Neural cell (in vitro differentiated cells): Measurements from ENCODE around the gene CAPN7. TPM values are rescaled to one million over a fixed set of nuclear protein-coding genes. Genes with fewer than 3 reads are reported as not detected.
A peak's percentile ranks its signal among the peaks of the same experiment; 100 is the strongest.

Source experiments
- H2AFZ ChIP-seq: fragments of 200-600, 300-800 bp; sonication (generic), shearing (Covaris generic); 2 replicates; pipeline ENCODE4 v1.6.0; 2014; ENCODE audit warnings: low read depth, mild to moderate bottlenecking, antibody characterized with exemption, low read length, moderate library complexity
- H3F3A ChIP-seq: fragments of 200-600 bp; shearing (Covaris generic); 2 replicates; pipeline ENCODE4 v1.6.1; 2016; ENCODE audit warnings: mild to moderate bottlenecking, moderate library complexity, mixed read lengths, antibody characterized with exemption, low read length; ENCODE audit not compliant: insufficient read depth, poor library complexity, severe bottlenecking
- H3K27ac ChIP-seq: fragments of 200-600, 300-800 bp; sonication (generic), shearing (Covaris generic); 2 replicates; pipeline ENCODE4 v1.5.1; 2014; ENCODE audit warnings: mild to moderate bottlenecking, low read length, moderate library complexity
- H3K27me3 ChIP-seq: fragments of 300-800, 200-600 bp; sonication (generic), shearing (Covaris generic); 2 replicates; pipeline ENCODE4 v1.6.0; 2014; ENCODE audit warnings: mild to moderate bottlenecking, low read depth, low read length, moderate library complexity; ENCODE audit not compliant: insufficient read depth
- H3K36me3 ChIP-seq: fragments of 300-800, 200-600 bp; sonication (generic), shearing (Covaris generic); 2 replicates; pipeline ENCODE4 v1.5.1; 2014; ENCODE audit warnings: mild to moderate bottlenecking, antibody characterized with exemption, low read length, moderate library complexity; ENCODE audit not compliant: insufficient read depth
- H3K4me2 ChIP-seq: fragments of 300-800, 200-600 bp; sonication (generic), shearing (Covaris generic); 2 replicates; pipeline ENCODE4 v1.6.0; 2014; ENCODE audit warnings: mild to moderate bottlenecking, low read length
- H3K4me3 ChIP-seq: fragments of 300-800, 200-600 bp; sonication (generic), shearing (Covaris generic); 2 replicates; pipeline ENCODE4 v1.5.1; 2014; ENCODE audit warnings: mild to moderate bottlenecking, low read length, moderate library complexity
- H3K79me2 ChIP-seq: fragments of 200-600 bp; shearing (Covaris generic); replicated peaks from 2 replicates; pipeline ENCODE4 v1.6.0; 2014; ENCODE audit warnings: mild to moderate bottlenecking, low read length, moderate library complexity; ENCODE audit not compliant: insufficient read depth
- H3K9ac ChIP-seq: fragments of 300-800, 200-600 bp; sonication (generic), shearing (Covaris generic); 2 replicates; pipeline ENCODE4 v1.6.1; 2016; ENCODE audit warnings: mild to moderate bottlenecking, low read length, mixed read lengths
- H3K9me2 ChIP-seq: fragments of 200-600 bp; shearing (Covaris generic); 2 replicates; pipeline ENCODE4 v1.6.1; 2016; ENCODE audit warnings: mild to moderate bottlenecking, low read length, mixed read lengths; ENCODE audit not compliant: insufficient read depth
- H3K9me3 ChIP-seq: fragments of 200-600, 300-800 bp; sonication (generic), shearing (Covaris generic); 2 replicates; pipeline ENCODE4 v1.6.1; 2016; ENCODE audit warnings: mild to moderate bottlenecking, mixed run types, low read length, moderate library complexity, mixed read lengths
- H4K20me1 ChIP-seq: fragments of 200-600 bp; shearing (Covaris generic); 2 replicates; pipeline ENCODE4 v1.6.1; 2016; ENCODE audit warnings: mild to moderate bottlenecking, mixed run types; ENCODE audit not compliant: insufficient read depth
- CTCF ChIP-seq: fragments of 450-650 bp; IDR thresholded peaks from 2 replicates; pipeline ENCODE4 v1.5.1; 2014; ENCODE audit warnings: antibody characterized with exemption, mild to moderate bottlenecking, moderate library complexity; ENCODE audit not compliant: poor library complexity, severe bottlenecking
- EP300 ChIP-seq: fragments of 450-650 bp; conservative IDR thresholded peaks from 2 replicates; pipeline ENCODE4 v1.6.1; 2014; ENCODE audit warnings: antibody characterized with exemption, mild to moderate bottlenecking, moderate library complexity; ENCODE audit not compliant: poor library complexity, severe bottlenecking
- EZH2 ChIP-seq: fragments of 200-600, 300-800 bp; shearing (Covaris generic), sonication (generic); IDR thresholded peaks from 2 replicates; pipeline ENCODE4 v1.6.1; 2014; ENCODE audit warnings: antibody characterized with exemption, low read length, borderline replicate concordance, mild to moderate bottlenecking; ENCODE audit not compliant: insufficient read depth, poor library complexity, severe bottlenecking
- MXI1 ChIP-seq: fragments of 450-650 bp; conservative IDR thresholded peaks from 2 replicates; pipeline ENCODE4 v1.6.1; 2014; ENCODE audit warnings: antibody characterized with exemption, mild to moderate bottlenecking; ENCODE audit not compliant: poor library complexity, severe bottlenecking
- POLR2AphosphoS5 ChIP-seq: IDR thresholded peaks from 2 replicates; pipeline ENCODE4 v1.6.1; 2012
- RAD21 ChIP-seq: fragments of 450-650 bp; conservative IDR thresholded peaks from 2 replicates; pipeline ENCODE4 v1.6.1; 2014; ENCODE audit warnings: antibody characterized with exemption, mild to moderate bottlenecking, moderate library complexity
- SMC3 ChIP-seq: fragments of 450-650 bp; conservative IDR thresholded peaks from 2 replicates; pipeline ENCODE4 v1.6.1; 2014; ENCODE audit warnings: antibody characterized with exemption, mild to moderate bottlenecking, moderate library complexity; ENCODE audit not compliant: poor library complexity
- TAF1 ChIP-seq: IDR thresholded peaks from 2 replicates; pipeline ENCODE4 v1.6.1; 2012; ENCODE audit warnings: low read depth
- polyA plus RNA-seq: library from polyadenylated mRNA; depleted of rRNA; stranded (reverse); fragments of >200 nt; gene quantifications from 2 replicates; pipeline ENCODE4 v1.2.3, GENCODE V29; 2014
- TF ChIP-seq, protein P1 (sequence below): IDR thresholded peaks from 2 replicates; pipeline ENCODE4 v1.6.1; 2012; ENCODE audit warnings: borderline replicate concordance

Gene CAPN7
- polyA plus RNA-seq, 1 donor from 2014 or later = 60.9 TPM

GRCh38 chr3:15267502-15267901 lies 61.5 kb downstream of the CAPN7 start:
- no peaks in the 10 kb centered on the region for H3K36me3 ChIP-seq
- no peak overlapping the region for H3K4me2 ChIP-seq
- no peaks in the 10 kb centered on the region for H3K9me2 ChIP-seq
- H3K79me2 ChIP-seq = no peaks in the 10 kb centered on the region
- H3K27me3 ChIP-seq = no peaks in the 10 kb centered on the region
- H3F3A ChIP-seq = no peaks in the 10 kb centered on the region
- no peak overlapping the region for H3K9ac ChIP-seq
- no peak overlapping the region for H3K4me3 ChIP-seq
- no peak overlapping the region for H3K27ac ChIP-seq
- peaks cover 9% of the 10 kb centered on the region for H4K20me1 ChIP-seq
- TF ChIP-seq MXI1 (no peak), EZH2 (no peak), POLR2AphosphoS5 (no peak), TAF1 (no peak), SMC3 (no peak), RAD21 (no peak), CTCF (no peak), EP300 (no peak)
- TF ChIP-seq, protein P1, sequence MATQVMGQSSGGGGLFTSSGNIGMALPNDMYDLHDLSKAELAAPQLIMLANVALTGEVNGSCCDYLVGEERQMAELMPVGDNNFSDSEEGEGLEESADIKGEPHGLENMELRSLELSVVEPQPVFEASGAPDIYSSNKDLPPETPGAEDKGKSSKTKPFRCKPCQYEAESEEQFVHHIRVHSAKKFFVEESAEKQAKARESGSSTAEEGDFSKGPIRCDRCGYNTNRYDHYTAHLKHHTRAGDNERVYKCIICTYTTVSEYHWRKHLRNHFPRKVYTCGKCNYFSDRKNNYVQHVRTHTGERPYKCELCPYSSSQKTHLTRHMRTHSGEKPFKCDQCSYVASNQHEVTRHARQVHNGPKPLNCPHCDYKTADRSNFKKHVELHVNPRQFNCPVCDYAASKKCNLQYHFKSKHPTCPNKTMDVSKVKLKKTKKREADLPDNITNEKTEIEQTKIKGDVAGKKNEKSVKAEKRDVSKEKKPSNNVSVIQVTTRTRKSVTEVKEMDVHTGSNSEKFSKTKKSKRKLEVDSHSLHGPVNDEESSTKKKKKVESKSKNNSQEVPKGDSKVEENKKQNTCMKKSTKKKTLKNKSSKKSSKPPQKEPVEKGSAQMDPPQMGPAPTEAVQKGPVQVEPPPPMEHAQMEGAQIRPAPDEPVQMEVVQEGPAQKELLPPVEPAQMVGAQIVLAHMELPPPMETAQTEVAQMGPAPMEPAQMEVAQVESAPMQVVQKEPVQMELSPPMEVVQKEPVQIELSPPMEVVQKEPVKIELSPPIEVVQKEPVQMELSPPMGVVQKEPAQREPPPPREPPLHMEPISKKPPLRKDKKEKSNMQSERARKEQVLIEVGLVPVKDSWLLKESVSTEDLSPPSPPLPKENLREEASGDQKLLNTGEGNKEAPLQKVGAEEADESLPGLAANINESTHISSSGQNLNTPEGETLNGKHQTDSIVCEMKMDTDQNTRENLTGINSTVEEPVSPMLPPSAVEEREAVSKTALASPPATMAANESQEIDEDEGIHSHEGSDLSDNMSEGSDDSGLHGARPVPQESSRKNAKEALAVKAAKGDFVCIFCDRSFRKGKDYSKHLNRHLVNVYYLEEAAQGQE = no peak
- H2AFZ ChIP-seq = no peak overlapping the region
- H3K9me3 ChIP-seq = no peaks in the 10 kb centered on the region

- H3K27ac ChIP-seq = no peak overlapping the region
- H3K36me3 ChIP-seq = no peaks in the 10 kb centered on the region
- H4K20me1 ChIP-seq = peaks cover 9% of the 10 kb centered on the region
- H3K9ac ChIP-seq = peak overlapping the region; percentile 3
- H3K9me3 ChIP-seq = no peaks in the 10 kb centered on the region
- no peak overlapping the region for H3K4me3 ChIP-seq
- no peaks in the 10 kb centered on the region for H3K27me3 ChIP-seq
- no peaks in the 10 kb centered on the region for H3K9me2 ChIP-seq
- no peak overlapping the region for H3K4me2 ChIP-seq
- no peaks in the 10 kb centered on the region for H3K79me2 ChIP-seq
- H2AFZ ChIP-seq = no peak overlapping the region
- TF ChIP-seq EP300 = no peak
- peak; percentile 93 for TF ChIP-seq SMC3
- TF ChIP-seq, protein P1 = no peak
- TF ChIP-seq EZH2 = no peak
- TF ChIP-seq MXI1 = peak; percentile 27
- peak; percentile 94 for TF ChIP-seq CTCF
- no peak for TF ChIP-seq POLR2AphosphoS5
- TF ChIP-seq TAF1 = no peak
- TF ChIP-seq RAD21 = peak; percentile 93
- H3F3A ChIP-seq = no peaks in the 10 kb centered on the region
Observed at GRCh38 chr3:15268033-15268631, 62.1 kb downstream of the CAPN7 start.
